GM19455 (cell line): ENCODE measurements around the gene VANGL1.
"Not testable (repeated sequence)": the region's sequence is repeated elsewhere in the genome, so short reads cannot be mapped to it uniquely, and the experiment has no call there.

ENCODE experiments used
- ATAC-seq: cut with Tn5 transposase; IDR thresholded peaks from one replicate; pipeline ENCODE4 v1.9.1; 2021; ENCODE audit not compliant: unreplicated experiment

Gene VANGL1

DNA sequence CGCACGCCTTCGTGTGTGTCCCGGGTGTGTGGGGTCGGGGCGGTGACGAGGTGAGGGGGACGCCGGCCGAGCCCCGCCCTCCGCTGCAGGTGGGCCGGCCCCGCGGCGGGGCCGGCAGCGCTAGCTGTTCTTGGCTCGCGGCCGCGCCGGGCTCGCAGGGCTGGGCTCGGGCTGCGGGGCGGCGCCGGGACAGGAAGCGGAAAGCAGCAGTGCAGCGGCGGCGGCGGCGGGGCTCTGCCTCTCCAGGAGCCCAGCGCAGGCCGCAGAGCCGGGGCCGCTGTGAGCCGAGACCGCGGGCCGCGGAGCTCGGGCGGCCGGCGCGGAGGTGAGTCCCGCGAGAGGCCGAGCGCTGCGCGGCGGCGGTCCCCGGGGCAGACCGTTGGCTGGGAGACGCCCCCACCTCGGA lies at the start of gene VANGL1:
TSS of gene VANGL1 (plus strand) at position 209 of the 406 bp plus-strand sequence. CDS start 9,444 bp downstream, outside the sequence.
- ATAC-seq: peak; percentile 64

DNA sequence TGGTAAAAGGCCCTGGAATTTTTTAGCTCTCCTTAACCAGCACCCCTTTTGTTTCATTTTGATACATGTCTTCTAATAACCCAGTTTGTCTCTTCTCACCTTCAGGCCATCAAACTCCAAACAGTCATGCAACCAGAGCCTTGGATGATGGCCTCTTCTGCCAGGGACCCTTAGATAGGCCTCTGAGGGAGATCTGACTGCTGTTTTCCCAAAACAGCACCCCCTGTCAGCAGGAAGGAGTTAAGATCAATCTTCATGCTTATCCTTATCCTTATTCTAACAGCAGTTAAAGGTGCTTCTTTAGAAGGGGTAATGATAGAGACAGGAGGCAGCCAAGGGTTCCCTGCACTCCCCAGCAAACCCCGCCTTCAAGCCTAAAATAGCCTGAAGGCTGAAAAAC lies 49.5 kb upstream of the VANGL1 start:
- no peak for ATAC-seq

DNA sequence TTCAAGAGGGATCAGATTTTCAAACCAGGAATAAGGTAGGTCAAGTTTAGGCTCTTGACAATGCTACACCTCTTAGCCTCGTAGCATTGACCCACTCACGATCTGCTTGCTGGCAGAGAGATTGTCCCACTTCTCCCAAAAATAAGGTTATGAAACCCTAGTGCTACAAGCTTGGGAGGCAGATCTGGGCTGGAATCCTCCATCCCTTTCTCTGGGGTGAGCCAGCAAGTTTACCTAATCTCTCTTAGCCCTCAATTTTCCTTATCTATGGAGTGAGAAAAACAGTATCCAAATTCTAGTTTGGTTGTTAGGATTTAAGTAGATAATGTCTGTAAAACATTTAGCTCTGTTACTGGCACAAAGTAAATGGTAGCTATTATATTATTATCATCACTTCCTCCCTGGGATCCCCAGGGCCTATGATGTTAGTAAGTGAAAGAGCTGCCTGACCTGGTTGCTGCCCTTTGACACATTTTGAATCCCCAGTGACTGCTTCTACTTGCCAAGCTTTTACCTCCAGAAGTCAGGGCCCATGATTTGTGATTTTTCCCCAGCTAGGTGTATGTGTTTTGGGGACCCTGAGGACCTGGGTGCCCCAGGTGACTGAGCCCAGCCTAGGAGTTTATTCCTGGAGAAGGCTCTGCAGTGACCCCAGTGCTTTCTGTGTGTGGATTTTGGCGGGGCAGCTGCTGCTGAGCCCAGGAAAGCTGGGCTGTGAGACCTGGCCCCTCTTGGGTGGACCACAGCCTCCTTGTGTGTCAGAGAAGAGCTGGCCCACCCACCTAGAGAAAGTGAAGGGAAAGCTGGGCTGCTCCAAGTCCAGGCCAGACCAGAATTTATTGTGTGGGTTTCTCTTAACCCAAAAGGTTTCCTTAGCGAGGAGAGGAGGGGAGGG lies 48.2 kb upstream of the VANGL1 start:
- no peak for ATAC-seq

GRCh38 chr1:115594600-115594999 lies 47.2 kb upstream of the VANGL1 start:
- no peak for ATAC-seq

DNA sequence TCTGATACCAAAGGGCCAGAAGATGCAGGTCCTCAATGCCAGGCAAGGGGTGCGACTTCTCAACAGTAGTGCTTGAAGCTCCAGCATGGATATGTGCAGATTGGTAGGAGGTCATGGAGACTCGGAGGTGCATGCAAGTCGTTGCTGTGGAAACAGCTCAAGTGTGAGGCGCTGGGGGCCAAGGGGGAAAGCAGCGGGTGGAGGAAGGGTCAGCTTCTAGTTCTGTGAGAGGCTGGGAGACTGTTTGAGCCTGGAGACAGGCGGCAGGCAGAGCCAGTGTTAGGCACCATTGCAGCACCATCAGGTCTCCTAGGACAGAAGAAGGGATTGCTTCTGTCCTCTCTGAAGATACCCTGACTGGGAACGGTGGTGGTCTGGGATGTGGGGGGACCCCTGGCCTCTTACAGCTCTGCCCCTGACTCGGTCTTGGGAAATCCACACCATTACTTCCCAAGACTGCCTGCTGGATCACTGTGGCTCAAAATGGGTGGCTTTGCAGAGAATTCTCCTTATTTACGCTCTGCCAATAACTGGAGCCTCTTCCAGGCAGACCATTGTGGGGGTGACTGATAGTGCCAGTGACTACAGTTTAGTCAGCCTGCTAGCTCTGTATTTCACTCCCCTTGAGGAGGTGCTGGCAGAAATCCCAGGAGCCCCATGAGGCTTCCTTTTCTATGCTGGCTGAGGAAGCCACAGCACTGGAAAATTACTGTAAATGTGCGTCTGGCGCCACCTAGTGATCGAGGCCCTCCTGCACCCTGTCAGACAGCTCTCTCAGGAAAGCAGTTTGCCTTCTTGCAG lies 46.3 kb upstream of the VANGL1 start:
- ATAC-seq: peak; percentile 72

DNA sequence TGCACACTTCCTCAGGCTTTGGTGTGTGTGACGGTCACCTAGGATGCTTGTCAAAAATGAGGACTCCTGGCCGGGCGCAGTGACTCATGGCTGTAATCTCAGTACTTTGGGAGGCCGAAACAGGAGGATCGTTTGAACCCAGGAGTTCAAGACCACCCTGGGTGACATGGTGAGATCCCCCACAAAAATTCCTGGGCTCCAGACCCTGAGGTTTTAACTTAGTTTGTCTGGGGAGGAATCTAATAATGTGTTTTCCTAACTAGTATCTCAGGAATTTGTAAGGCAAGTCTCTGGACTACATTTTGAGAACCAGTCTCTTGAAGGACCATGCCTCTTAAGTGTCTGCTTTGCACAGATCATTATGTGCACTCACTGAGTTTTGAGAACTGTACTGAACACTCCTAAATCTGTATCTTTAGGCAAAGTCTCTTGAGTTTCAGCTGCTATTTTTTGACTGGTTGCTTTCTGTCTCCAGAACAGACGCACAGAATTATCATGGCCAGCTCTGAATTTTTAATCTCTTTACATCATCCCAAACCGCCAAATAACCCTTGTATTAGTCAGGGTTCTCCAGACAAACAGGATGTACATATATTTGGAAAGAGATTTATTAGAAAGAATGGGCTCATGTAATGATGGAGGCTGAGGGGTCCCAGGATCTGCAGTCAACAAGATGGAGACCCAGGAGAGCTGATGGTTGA lies 45.5 kb upstream of the VANGL1 start:
- ATAC-seq: no peak

- ATAC-seq: no peak
Measured at GRCh38 chr1:115604508-115604907, 37.3 kb upstream of the VANGL1 start.

DNA sequence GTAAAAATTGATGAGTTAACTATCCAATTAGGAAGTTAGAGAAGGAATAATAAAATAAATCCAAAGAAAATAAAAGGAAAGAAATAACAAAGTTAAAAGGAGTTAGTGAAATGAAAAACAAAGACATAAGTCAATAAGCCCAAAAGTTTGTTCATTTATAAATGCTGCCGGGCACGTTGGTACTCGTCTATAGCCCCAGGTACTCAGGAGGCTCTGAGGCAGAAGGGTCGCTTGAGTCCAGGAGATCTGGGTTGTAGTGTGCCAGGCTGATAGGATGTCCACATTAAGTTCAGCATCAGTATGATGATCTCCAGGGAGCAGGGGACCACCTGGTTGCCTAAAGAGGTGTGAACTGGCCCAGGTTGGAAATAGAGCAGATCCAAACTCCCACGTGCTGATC lies 35.5 kb upstream of the VANGL1 start:
- no peak for ATAC-seq

DNA sequence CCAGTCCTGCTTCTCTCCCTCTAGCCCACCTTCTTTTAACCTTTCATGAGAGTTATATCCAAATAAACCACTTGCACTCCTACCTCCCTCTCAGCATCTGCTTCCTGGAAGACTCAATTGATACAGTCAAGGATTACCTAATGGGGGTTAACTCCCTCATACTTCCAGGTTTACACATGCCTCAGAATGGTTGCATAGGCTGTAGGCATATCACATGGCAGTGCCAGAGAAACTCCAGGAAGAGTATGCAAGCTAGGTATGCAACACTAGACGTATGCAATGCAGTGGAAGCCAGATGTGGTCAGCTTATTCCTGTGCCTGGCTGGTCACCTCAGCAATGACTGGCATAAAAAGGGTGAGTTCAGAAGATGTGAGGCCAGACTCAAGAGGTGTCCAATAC lies 32.7 kb upstream of the VANGL1 start:
- ATAC-seq: no peak

GRCh38 chr1:115613767-115614166 lies 28.0 kb upstream of the VANGL1 start:
- ATAC-seq: no peak

DNA sequence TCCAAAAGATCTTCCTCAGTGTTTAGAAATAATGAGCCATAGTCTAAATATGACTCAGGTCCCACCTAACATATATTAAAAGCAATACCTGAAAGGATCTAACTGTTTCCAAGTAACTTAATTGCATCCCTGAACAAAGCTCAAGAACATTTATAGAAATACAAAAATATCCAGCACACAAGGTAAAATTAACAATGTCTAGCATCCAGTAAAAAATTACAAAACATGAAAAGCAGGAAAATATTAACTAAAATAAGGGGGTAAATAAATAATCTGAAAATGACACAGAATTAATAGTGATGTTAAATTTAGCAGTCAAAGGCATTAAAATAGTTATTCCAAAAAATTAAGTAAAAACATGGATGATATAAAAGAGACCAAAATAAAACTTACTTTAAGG lies 21.3 kb upstream of the VANGL1 start:
- ATAC-seq: no peak

DNA sequence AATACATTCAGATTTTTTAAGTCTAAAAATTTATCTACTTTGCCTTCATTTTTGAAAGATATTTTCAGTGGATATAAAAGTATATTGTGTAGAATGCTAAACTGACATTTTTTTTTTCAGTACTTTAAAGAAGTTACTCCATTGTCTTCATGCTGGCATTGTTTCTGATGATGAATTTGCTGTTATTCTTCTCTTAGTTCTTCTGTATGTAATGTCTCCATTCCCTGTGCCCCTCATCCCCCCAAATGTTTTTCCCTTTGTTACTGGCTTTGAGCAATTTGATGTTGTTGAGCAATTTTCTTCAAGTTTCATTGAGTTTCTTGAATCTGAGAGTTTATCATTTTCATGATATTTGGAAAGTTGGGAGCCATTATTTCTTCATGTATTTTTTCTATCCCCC lies 20.8 kb upstream of the VANGL1 start:
- no peak for ATAC-seq

DNA sequence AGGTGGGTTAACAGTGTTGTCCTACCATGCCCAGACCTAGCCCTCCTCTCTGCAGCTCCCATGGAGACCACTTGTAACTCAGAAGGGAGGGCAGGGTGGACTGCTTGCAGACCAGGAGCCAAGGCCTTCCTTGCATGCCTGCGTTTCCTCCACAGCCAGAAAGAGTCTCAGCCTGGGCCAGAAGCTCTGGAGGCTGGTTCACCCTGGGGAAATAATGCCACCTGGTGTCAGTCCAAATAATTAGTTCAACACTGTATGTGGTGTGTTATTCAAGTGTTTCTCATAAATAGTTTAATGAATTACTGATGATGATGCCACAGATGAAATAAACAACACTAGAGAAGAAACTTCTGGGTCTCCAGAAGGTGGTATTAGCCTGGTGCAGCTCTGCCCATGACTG lies 16.9 kb upstream of the VANGL1 start:
- no peak for ATAC-seq

GRCh38 chr1:115630342-115630741 lies 11.4 kb upstream of the VANGL1 start:
- ATAC-seq: no peak

- no peak for ATAC-seq
Measured at GRCh38 chr1:115632251-115633026, 9.3 kb upstream of the VANGL1 start.

DNA sequence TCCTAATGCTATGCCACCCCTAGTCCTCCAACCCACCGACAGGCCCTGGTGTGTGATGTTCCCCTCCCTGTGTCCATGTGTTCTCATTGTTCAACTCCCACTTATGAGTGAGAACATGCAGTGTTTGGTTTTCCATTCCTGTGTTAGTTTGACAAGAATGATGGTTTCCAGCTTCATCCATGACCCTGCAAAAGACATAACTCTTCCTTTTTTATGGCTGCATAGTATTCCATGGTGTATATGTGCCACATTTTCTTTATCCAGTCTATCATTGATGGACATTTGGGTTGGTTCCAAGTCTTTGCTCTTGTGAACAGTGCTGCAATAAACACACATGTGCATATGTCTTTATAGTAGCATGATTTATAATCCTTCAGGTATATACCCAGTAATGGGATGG lies 8.2 kb upstream of the VANGL1 start:
- ATAC-seq: not testable (repeated sequence)

DNA sequence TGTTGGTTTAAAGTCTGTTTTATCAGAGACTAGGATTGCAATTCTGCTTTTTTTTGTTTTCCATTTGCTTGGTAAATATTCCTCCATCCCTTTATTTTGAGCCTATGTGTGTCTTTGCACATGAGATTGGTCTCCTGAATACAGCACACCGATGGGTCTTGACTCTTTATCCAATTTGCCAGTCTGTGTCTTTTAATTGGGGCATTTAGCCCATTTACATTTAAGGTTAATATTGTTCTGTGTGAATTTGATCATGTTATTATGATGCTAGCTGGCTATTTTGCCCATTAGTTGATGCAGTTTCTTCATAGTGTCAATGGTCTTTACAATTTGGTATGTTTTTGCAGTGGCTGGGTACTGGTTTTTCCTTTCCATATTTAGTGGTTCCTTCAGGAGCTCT lies 4.5 kb upstream of the VANGL1 start:
- not testable (repeated sequence) for ATAC-seq

GRCh38 chr1:115640384-115640783 lies 1.4 kb upstream of the VANGL1 start:
- no peak for ATAC-seq

GRCh38 chr1:115642168-115643072 lies 650 bp downstream of the VANGL1 start:
- ATAC-seq: peak; percentile 70

DNA sequence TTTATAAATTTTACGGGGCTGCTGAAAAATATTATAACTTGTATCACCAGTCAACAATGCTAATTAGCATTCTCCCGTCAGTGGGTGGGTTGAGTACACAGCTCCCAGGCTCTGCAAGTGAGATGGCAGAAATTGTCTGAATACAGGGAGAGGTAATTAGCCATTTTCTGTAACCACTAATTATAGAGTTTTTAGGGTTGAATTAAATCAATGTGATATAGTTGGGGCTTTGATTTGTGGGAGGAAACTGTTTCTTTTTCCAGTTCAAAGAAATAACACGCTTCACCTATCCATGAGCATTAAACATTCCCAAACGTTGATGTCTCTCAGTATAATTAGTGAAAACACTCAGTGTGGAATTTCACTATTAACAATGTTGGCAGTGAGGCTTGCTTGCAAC lies 1.5 kb downstream of the VANGL1 start:
- ATAC-seq: no peak
